Small intestine (tissue), 7 donors: ENCODE data around the gene AQP1. TPM values are rescaled to one million over a fixed set of nuclear protein-coding genes. Genes with fewer than 3 reads are reported as not detected.
A peak's percentile ranks its signal among the peaks of the same experiment; 100 is the strongest.

Source experiments
- DNase-seq, 2 donors: peaks; one replicate each; pipeline versions ENCODE4 v3.0.0 to v3.0.0-alpha.2; 2013
- FAIRE-seq: peaks from 2 replicates; lab custom pipeline; 2012; peaks lifted over from hg19 to GRCh38; lab: Jason Lieb, UNC
- H3K27ac ChIP-seq, 3 donors: one replicate each; pipeline ENCODE4 v1.5.1; 2013; ENCODE audit warnings: low read length in 2 of 3, mild to moderate bottlenecking in 2 of 3, control low read depth in 1 of 3, inconsistent platforms in 1 of 3, low read depth in 1 of 3, moderate library complexity in 1 of 3
- H3K27me3 ChIP-seq, 3 donors: one replicate each; pipeline ENCODE4 v1.6.1; 2013; ENCODE audit warnings: low read length in 3 of 3, inconsistent platforms in 1 of 3; ENCODE audit not compliant: control insufficient read depth in 3 of 3, insufficient read depth in 3 of 3
- H3K36me3 ChIP-seq, 3 donors: one replicate each; pipeline ENCODE4 v1.6.1; 2013; ENCODE audit warnings: low read length in 3 of 3, inconsistent platforms in 1 of 3, low read depth in 1 of 3, mild to moderate bottlenecking in 1 of 3, moderate library complexity in 1 of 3; ENCODE audit not compliant: control insufficient read depth in 3 of 3, insufficient read depth in 2 of 3
- H3K4me1 ChIP-seq, 3 donors: one replicate each; pipeline ENCODE4 v1.6.1; 2013; ENCODE audit warnings: low read length in 2 of 3, inconsistent platforms in 1 of 3, low read depth in 1 of 3, mild to moderate bottlenecking in 1 of 3, moderate library complexity in 1 of 3; ENCODE audit not compliant: control insufficient read depth in 3 of 3, insufficient read depth in 2 of 3
- H3K4me3 ChIP-seq, 3 donors: one replicate each; pipeline ENCODE4 v1.5.1; 2013; ENCODE audit warnings: low read length in 3 of 3, control low read depth in 1 of 3, inconsistent platforms in 1 of 3, low read depth in 1 of 3, mild to moderate bottlenecking in 1 of 3, moderate library complexity in 1 of 3
- H3K9me3 ChIP-seq, 2 donors: one replicate each; pipeline ENCODE4 v1.6.1; 2013; ENCODE audit warnings: low read depth in 1 of 2, low read length in 1 of 2; ENCODE audit not compliant: control insufficient read depth in 2 of 2, insufficient read depth in 1 of 2
- WGBS, 3 donors: extraction: QIAGEN DNeasy Blood & Tissue Kit; methylation state at CpG; one replicate each; pipeline ENCODE4 v1.1.7; 2013; 5-methylcytosine and 5-hydroxymethylcytosine counted together
- polyA plus RNA-seq, 4 donors: library from polyadenylated mRNA; stranded (reverse) in 3 of 4; unstranded in 1 of 4; fragments of 200-250 nt in 3 of 4; fragments of 120-200 nt in 1 of 4; gene quantifications; one replicate each; pipeline versions ENCODE4 v1.2.1 to v1.2.3, GENCODE V29; 2013
- donor health status: healthy with polysubstance abuse.
- donor health status: control.
- donor health status: control.
- donor health status: Bipolar disorder and iron deficiency.
- donor health status: healthy.

The AQP1 gene
- polyA plus RNA-seq, 4 donors, result 17.8 to 175 (median 31.4) TPM

DNA sequence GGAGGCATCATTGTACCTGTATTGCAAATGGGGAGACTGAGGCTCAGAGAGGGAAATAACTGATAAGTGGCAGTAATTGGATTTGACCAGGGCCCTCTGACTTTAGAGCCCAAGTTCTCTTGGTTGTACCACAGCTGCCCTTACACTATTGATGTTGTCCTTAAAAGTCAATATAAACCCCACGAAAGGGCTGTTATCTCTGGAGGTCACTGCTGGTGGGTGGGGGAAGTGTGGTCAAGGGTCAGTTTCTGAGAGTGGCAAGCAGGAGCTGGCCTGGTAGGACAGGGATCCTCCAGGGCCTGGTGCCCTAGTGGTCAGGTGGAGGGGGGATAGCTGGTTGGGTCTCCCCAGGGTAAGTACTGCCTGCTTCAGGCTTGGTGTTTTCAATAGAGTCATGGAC lies 44.2 kb upstream of the AQP1 start:
- H3K4me3 ChIP-seq, result no peak overlapping the region
- DNase-seq (peak in 1 of 2 donors; percentile 7), FAIRE-seq (no peak)
- H3K36me3 ChIP-seq, result peaks cover 0 to 49% (median 0%) of the 10 kb centered on the region in 3 donors
- H3K27ac ChIP-seq, result peak overlapping the region in 1 of 3 donors; percentile 46
- WGBS, 3 donors, result 14 to 64% (median 45%) methylated on average over 1 of the region's 1 CpG
- H3K4me1 ChIP-seq, result peaks cover 5 to 43% (median 13%) of the 10 kb centered on the region in 3 donors
- no peaks in the 10 kb centered on the region for H3K9me3 ChIP-seq
- no peaks in the 10 kb centered on the region for H3K27me3 ChIP-seq

DNA sequence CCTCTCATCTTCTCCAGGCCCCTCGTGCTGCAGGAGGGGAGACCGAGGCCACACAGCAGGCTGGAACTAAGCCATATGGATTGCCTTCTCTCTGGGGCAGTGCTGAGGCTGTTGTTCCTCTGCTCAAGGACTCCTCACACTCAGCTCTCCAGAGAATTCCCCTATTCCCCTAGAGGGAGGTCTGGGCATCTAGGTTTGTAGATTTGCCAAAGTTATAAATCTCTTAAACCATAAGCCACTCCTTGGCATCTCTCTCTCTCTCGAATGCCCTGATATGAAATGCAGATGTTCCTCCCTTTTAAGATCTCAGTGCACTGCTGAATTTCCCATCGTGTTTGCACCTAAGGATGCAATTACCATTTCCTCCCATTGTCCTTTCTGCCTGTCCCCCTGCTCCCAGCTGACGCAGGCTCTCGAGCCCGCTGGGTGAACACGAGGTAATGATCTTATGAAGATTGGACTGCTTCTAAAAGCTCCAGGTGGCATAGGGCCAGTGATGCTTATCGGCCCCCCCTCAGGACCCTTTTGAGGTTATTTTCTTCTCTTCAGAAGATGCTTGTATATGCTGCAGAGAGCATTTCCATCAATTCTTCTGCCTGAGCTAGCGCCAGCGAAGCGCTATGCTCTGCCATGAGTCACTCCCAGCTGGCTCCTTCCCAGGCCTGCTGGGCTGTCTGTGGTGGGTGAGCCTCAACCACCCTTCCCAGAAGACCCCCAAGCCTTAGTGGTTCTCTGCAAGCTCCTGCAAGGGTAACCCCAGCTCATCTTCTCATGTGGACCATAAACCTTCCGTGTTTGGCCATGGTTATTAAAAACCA lies 41.6 kb upstream of the AQP1 start:
- Histone ChIP-seq H3K36me3 (peaks cover 0 to 58% (median 0%) of the 10 kb centered on the region in 3 donors), H3K4me3 (no peak overlapping the region), H3K27ac (no peak overlapping the region), H3K27me3 (no peaks in the 10 kb centered on the region), H3K9me3 (peaks cover 0 to 12% of the 10 kb centered on the region in 2 donors), H3K4me1 (peaks cover 5 to 26% (median 13%) of the 10 kb centered on the region in 3 donors)
- DNase-seq (no peak), FAIRE-seq (no peak)
- 73 to 82% (median 81%) methylated on average over 13 of the region's 13 CpGs for WGBS, 3 donors

GRCh38 chr7:30870821-30871518 lies 40.7 kb upstream of the AQP1 start:
- Histone ChIP-seq H3K9me3 (peaks cover 0 to 12% of the 10 kb centered on the region in 2 donors), H3K4me3 (no peak overlapping the region), H3K4me1 (peaks cover 5 to 16% (median 7%) of the 10 kb centered on the region in 3 donors), H3K27me3 (no peaks in the 10 kb centered on the region), H3K27ac (no peak overlapping the region), H3K36me3 (peaks cover 0 to 58% (median 0%) of the 10 kb centered on the region in 3 donors)
- DNase-seq (no peak), FAIRE-seq (no peak)
- 62 to 83% (median 82%) methylated on average over 10 of the region's 10 CpGs for WGBS, 3 donors

GRCh38 chr7:30871655-30872054 lies 40.0 kb upstream of the AQP1 start:
- Histone ChIP-seq H3K4me1 (peaks cover 2 to 9% (median 7%) of the 10 kb centered on the region in 3 donors), H3K4me3 (no peak overlapping the region), H3K27me3 (no peaks in the 10 kb centered on the region), H3K9me3 (peaks cover 0 to 12% of the 10 kb centered on the region in 2 donors), H3K27ac (no peak overlapping the region), H3K36me3 (peaks cover 0 to 58% (median 0%) of the 10 kb centered on the region in 3 donors)
- WGBS, 3 donors, result 92 to 98% (median 96%) methylated on average over 5 of the region's 5 CpGs
- DNase-seq, result no peak
- no peak for FAIRE-seq

DNA sequence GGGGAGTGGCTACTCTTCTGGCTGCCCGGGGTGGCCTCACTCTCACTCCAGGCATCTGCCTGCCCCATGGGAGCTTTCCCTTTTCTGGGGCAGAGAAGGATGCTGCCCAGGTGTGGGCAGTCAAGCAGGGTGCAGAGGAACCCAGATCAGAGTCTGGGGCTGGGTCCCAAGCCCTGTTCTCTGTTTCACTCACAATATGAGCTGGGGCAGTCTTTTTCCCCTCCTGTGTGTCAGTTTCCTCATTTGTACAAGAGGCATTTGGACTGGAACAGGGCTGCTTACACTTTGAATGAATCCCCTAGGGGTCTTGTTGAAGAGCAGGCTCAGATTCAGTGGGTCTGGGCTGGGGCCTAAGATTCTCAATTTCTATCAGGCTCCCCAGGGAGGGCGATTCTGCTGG lies 38.4 kb upstream of the AQP1 start:
- Histone ChIP-seq H3K4me1 (no peaks in the 10 kb centered on the region), H3K36me3 (peaks cover 0 to 70% (median 0%) of the 10 kb centered on the region in 3 donors), H3K27me3 (no peaks in the 10 kb centered on the region), H3K4me3 (no peak overlapping the region), H3K27ac (no peak overlapping the region), H3K9me3 (peaks cover 0 to 12% of the 10 kb centered on the region in 2 donors)
- no peak for FAIRE-seq
- DNase-seq, result no peak
- 70 to 80% (median 78%) methylated on average over 2 of the region's 2 CpGs for WGBS, 3 donors

DNA sequence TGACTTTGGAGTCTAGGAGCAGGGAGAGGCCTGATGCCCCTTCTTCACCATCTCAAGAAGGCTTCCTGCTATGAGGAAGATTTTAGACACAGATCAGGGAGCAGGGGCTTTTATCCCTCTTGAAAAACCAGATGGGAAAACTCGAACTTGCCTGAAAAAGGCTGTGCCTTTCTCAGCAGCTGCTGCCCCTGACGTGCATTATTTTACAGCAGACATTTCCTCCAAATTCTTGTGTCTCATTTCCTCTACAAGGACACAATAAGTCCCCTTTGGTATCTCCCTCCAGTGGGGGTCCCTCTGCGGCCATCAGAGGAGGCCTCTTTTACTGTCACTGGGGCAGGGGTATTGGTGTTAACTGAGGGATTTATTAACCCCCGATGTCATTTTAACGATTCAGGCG lies 38.0 kb upstream of the AQP1 start:
- Histone ChIP-seq H3K9me3 (peaks cover 0 to 12% of the 10 kb centered on the region in 2 donors), H3K36me3 (peaks cover 0 to 70% (median 0%) of the 10 kb centered on the region in 3 donors), H3K4me3 (no peak overlapping the region), H3K4me1 (no peaks in the 10 kb centered on the region), H3K27me3 (no peaks in the 10 kb centered on the region), H3K27ac (no peak overlapping the region)
- WGBS, 3 donors, result 74 to 97% (median 86%) methylated on average over 6 of the region's 6 CpGs
- DNase-seq (no peak), FAIRE-seq (no peak)

DNA sequence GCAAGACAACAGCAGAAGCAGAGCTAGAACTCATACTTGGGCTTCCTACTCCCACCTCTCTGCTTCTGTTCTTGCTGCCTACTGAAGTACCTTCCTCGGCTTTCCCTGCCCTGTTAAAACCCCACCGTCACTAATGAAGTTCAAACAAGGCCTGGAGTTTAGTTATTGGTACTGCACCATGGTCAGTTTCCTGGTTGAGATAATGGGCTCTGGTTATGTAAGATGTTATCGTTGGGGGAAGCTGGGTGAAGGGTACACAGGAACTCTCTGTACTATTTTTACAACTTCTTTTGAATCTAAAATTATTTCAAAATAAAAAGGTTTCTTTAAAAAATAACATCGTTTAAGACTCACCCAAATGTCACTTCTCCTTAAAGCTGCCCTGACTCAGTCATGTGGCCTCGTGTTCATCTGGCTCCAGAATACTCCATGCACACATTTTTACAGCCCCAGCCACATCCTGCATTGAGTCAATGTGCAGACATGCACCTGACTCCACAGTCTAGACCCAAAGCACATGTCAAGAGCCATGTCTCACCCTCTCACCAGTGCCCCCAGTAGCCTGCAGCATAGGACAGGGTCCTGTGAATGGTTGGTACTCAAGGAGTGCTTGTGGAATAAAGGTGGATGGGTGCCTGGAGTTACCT lies 36.9 kb upstream of the AQP1 start:
- WGBS, 3 donors, result 85 to 92% (median 89%) methylated on average over 5 of the region's 5 CpGs
- Histone ChIP-seq H3K27me3 (no peaks in the 10 kb centered on the region), H3K4me3 (no peak overlapping the region), H3K27ac (no peak overlapping the region), H3K9me3 (peaks cover 0 to 12% of the 10 kb centered on the region in 2 donors), H3K36me3 (peaks cover 0 to 63% (median 0%) of the 10 kb centered on the region in 3 donors), H3K4me1 (peaks cover 0 to 2% (median 0%) of the 10 kb centered on the region in 3 donors)
- DNase-seq (no peak), FAIRE-seq (no peak)
